ENCODE results near the gene ZFP1. TPM values are rescaled to one million over a fixed set of nuclear protein-coding genes. Genes with fewer than 3 reads are reported as not detected.

ZFP1 gene
- total RNA-seq (1 to 10 TPM; 6.0 to 8.1 (median 6.4) TPM), polyA plus RNA-seq (10 to 100 TPM in 1 of 3 donors, 1 to 10 TPM in 2; 3.4 to 10.4 (median 4.5) TPM)
- long read RNA-seq, donor 1, partial matches to known transcripts: 0 of 10 reads
- long read RNA-seq, donor 1, other reads (novel, unspliced or antisense): 6 of 10 reads
- long read RNA-seq, donor 2, transcript ZFP1-209 (4 exons, 1,457 nt): major isoform, 5 of 15 reads
- long read RNA-seq, donor 2, partial matches to known transcripts: 0 of 15 reads
- long read RNA-seq, donor 2, other reads (novel, unspliced or antisense): 6 of 15 reads

DNA sequence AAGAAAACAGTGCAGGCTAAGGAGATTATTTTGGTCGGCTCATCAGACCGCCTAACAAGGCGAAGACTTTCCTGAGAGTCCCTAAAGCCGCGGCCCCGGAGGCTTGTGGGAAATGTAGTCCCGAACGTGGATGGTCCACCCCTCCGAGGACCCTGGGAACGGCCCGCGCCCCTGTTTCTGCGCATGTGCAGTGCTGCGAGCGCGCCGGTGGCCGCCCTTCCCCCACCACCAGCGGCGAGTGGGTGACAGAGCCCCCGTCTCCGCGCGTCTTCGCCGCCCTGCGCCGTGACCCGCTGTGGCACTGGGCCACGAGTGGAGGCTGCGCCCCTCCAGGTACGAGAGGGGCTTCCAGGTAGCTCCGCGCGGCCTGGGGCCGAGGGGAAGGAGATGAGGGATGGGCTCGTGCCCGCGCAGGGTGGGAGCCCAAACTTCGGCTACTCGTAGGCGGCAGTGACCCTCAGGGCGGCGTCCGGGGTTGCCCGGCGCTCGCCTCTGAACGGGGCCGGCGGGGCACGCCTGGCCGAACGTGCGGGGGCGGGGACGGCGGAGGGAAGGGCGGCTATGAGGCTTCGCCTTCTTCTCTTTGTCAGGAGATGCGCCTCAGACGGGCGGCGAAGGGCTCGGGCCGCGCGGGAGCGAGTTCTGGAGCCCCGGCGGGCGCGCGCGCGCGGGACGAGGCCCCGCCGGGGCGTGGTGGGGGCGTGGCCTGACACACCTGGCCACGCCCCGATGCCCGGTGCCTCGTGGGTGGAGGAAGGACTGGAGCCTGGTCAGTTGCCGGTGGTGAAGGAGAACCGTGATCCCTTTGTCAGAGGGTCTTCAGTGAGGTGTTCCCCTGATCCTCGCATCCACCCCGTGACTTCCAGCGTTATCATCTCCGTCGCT, at the start of gene ZFP1:
Gene ZFP1, plus strand, starts transcription at position 214 of the 885 bp plus-strand sequence. CDS start 4,428 bp downstream, outside the sequence.
- peak within 1 kb of the TSS; percentile 99 for H3K27ac ChIP-seq
- intact Hi-C loops (cut with DNase I): no loop called here
- TF ChIP-seq CTCF (IDR thresholded peaks at IDR 0.05): no peak
- 0 to 1% (median 0%) methylated on average over 57 to 93 of the region's 93 CpGs for WGBS, 3 donors
- H3K4me3 ChIP-seq: peak within 1 kb of the TSS; percentile 100
- ATAC-seq (peak; percentile 98 to 99 (median 98)), DNase-seq (peak; percentile 95 to 98)
- H3K36me3 ChIP-seq (ENCODE audit: insufficient read depth in 1 of 2, low read depth in 1 of 2): peaks cover 3 to 12% of the 10 kb centered on the region in 2 donors
- no peaks in the 10 kb centered on the region for H3K27me3 ChIP-seq (ENCODE audit: insufficient read depth in 3 of 3, low read length in 2 of 3)
- H3K9me3 ChIP-seq: peaks cover 18% of the 10 kb centered on the region
- H3K4me1 ChIP-seq: peaks cover 11% of the 10 kb centered on the region

GRCh38 chr16:75099075-75099667, 49.2 kb upstream of the ZFP1 start:
- no peak for TF ChIP-seq CTCF (IDR thresholded peaks at IDR 0.05)
- ATAC-seq (peak in 1 of 4 donors; percentile 19), DNase-seq (no peak)
- H3K9me3 ChIP-seq: no peaks in the 10 kb centered on the region
- H3K4me3 ChIP-seq: no peak overlapping the region
- intact Hi-C loops (cut with DNase I): no loop called here
- 41 to 51% (median 49%) methylated on average over 8 of the region's 8 CpGs for WGBS, 3 donors
- H3K27ac ChIP-seq: peak overlapping the region; percentile 74
- H3K36me3 ChIP-seq (ENCODE audit: insufficient read depth in 1 of 2, low read depth in 1 of 2): peaks cover 0 to 15% of the 10 kb centered on the region in 2 donors
- peaks cover 35% of the 10 kb centered on the region for H3K4me1 ChIP-seq
- no peaks in the 10 kb centered on the region for H3K27me3 ChIP-seq (ENCODE audit: insufficient read depth in 3 of 3, low read length in 2 of 3)

DNA sequence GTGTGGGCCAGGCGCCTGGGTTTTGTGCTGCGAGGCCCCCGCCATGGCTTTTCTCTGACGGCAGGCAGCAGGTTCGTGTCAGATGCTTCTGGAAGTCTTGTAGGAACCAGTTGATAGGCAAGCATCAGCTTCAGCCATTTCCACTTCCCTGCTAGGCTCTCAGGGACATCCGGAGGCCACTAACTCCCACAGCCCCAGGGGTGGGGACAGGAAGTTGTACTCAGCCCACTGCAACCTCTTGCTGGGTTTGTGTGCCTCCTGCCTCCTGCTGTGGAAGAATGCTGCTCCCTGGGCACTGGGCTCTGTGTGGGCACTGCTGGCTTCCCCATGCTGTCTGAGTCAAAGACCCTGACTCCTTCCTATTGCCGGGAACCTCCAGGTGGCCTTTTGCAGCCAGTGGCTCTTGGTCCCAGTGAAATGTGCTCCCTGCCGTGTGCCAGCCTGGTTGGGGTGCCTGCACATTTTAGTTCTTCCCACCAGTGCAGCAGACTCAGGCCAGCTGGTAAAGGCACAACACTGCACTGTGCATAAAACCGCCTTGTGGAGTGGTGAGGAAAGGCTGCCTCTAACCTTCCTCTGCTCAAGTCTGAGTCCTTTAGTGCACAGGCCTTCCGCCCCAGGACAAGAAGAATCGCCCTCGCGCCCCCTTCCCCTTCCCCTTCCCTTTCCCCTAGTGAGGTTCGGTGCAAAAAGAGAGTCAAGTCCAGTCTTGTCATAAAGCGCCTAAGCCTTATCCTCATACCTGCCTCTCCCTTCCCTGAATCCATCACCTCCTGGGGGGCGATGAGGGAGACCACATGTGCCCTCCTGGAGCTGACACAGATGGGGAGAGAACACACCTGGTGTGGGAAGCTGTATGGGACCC, 48.4 kb upstream of the ZFP1 start:
- TF ChIP-seq CTCF (IDR thresholded peaks at IDR 0.05): no peak
- ATAC-seq (peak in 1 of 4 donors; percentile 27), DNase-seq (no peak)
- WGBS, 3 donors: 55 to 64% (median 59%) methylated on average over 16 of the region's 16 CpGs
- Histone ChIP-seq H3K27ac (peak overlapping the region; percentile 74), H3K36me3 (ENCODE audit: insufficient read depth in 1 of 2, low read depth in 1 of 2) (peaks cover 0 to 7% of the 10 kb centered on the region in 2 donors), H3K4me3 (no peak overlapping the region), H3K9me3 (no peaks in the 10 kb centered on the region), H3K4me1 (peaks cover 40% of the 10 kb centered on the region), H3K27me3 (ENCODE audit: insufficient read depth in 3 of 3, low read length in 2 of 3) (no peaks in the 10 kb centered on the region)
- intact Hi-C loops (cut with DNase I): no loop called here

GRCh38 chr16:75100603-75100990, 47.7 kb upstream of the ZFP1 start:
- Histone ChIP-seq H3K4me1 (peaks cover 47% of the 10 kb centered on the region), H3K4me3 (no peak overlapping the region), H3K27me3 (ENCODE audit: insufficient read depth in 3 of 3, low read length in 2 of 3) (no peaks in the 10 kb centered on the region), H3K36me3 (ENCODE audit: insufficient read depth in 1 of 2, low read depth in 1 of 2) (peaks cover 0 to under 1% of the 10 kb centered on the region in 2 donors), H3K27ac (peak overlapping the region; percentile 74), H3K9me3 (no peaks in the 10 kb centered on the region)
- DNase-seq (no peak), ATAC-seq (no peak)
- WGBS, 3 donors: 83 to 87% (median 84%) methylated on average over 3 of the region's 3 CpGs
- TF ChIP-seq CTCF (IDR thresholded peaks at IDR 0.05): no peak
- intact Hi-C loops (cut with DNase I): no loop called here

Data from psoas muscle (tissue), 8 donors.